ENCODE measurements around the gene CIDEB.

- TF ChIP-seq, protein P1, sequence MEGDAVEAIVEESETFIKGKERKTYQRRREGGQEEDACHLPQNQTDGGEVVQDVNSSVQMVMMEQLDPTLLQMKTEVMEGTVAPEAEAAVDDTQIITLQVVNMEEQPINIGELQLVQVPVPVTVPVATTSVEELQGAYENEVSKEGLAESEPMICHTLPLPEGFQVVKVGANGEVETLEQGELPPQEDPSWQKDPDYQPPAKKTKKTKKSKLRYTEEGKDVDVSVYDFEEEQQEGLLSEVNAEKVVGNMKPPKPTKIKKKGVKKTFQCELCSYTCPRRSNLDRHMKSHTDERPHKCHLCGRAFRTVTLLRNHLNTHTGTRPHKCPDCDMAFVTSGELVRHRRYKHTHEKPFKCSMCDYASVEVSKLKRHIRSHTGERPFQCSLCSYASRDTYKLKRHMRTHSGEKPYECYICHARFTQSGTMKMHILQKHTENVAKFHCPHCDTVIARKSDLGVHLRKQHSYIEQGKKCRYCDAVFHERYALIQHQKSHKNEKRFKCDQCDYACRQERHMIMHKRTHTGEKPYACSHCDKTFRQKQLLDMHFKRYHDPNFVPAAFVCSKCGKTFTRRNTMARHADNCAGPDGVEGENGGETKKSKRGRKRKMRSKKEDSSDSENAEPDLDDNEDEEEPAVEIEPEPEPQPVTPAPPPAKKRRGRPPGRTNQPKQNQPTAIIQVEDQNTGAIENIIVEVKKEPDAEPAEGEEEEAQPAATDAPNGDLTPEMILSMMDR (IDR thresholded peaks at IDR 0.05 in 2 of 3, conservative IDR thresholded peaks at IDR 0.05 in 1 of 3; ENCODE audit: control insufficient read depth in 2 of 3, extremely low read depth in 1 of 3, insufficient read depth in 1 of 3, low read depth in 3 of 3, low read length in 3 of 3): no peak
- no peak for TF ChIP-seq HDAC2 (IDR thresholded peaks at IDR 0.05)
Observed at GRCh38 chr14:24351517-24351916, 43.7 kb upstream of the CIDEB start.
